Sigmoid colon (tissue), 4 donors: Measurements from ENCODE around the gene CRKL.

ENCODE experiments used
- CTCF ChIP-seq, 4 experiments: fragments of 450-650 bp in 3 of 4; fragments of 200-600 bp in 1 of 4; IDR thresholded peaks; one replicate each; pipeline ENCODE4 v1.5.1; 2016 to 2019; ENCODE audit warnings: antibody characterized with exemption in 4 of 4, mild to moderate bottlenecking in 3 of 4, moderate library complexity in 2 of 4
- EP300 ChIP-seq, 4 donors: sonication (generic); formaldehyde crosslinking; IDR thresholded peaks; one replicate each; pipeline ENCODE4 v1.6.1; 2017; ENCODE audit warnings: antibody characterized with exemption in 4 of 4
- POLR2A ChIP-seq, 2 donors: fragments of 450-650 bp; IDR thresholded peaks; one replicate each; pipeline ENCODE4 v1.6.1; 2016; ENCODE audit warnings: antibody characterized with exemption in 2 of 2, mild to moderate bottlenecking in 2 of 2, moderate library complexity in 2 of 2
- POLR2AphosphoS5 ChIP-seq, 4 donors: sonication (generic); formaldehyde crosslinking; IDR thresholded peaks; one replicate each; pipeline ENCODE4 v1.6.1; 2017; ENCODE audit warnings: antibody characterized with exemption in 4 of 4

- no peak for TF ChIP-seq POLR2A (IDR thresholded peaks at IDR 0.05)
- no peak for TF ChIP-seq CTCF (IDR thresholded peaks at IDR 0.05)
- no peak for TF ChIP-seq POLR2AphosphoS5 (IDR thresholded peaks at IDR 0.05)
- TF ChIP-seq EP300 (IDR thresholded peaks at IDR 0.05) = no peak
Measured at GRCh38 chr22:20906387-20906767, 10.8 kb upstream of the CRKL start.
